Osteoblast (primary cell): ENCODE results near the gene DTNBP1. TPM values are rescaled to one million over a fixed set of nuclear protein-coding genes. Genes with fewer than 3 reads are reported as not detected.

Experiments
- DNase-seq: peaks from one replicate; pipeline ENCODE4 v3.0.0; 2011; ENCODE audit warnings: low spot score, mixed read lengths; ENCODE audit not compliant: insufficient read length; ENCODE audit errors: missing footprints
- H2AFZ ChIP-seq: 2 replicates; pipeline ENCODE4 v1.6.0; 2011; ENCODE audit warnings: mild to moderate bottlenecking, low read length
- H3K27ac ChIP-seq: 2 replicates; pipeline ENCODE4 v1.5.1; 2011; ENCODE audit warnings: mild to moderate bottlenecking, low read depth, low read length, moderate library complexity
- H3K27me3 ChIP-seq: 2 replicates; pipeline ENCODE4 v1.6.0; 2012; ENCODE audit warnings: mild to moderate bottlenecking, control low read depth, inconsistent platforms, low read length, moderate library complexity; ENCODE audit not compliant: insufficient read depth
- H3K36me3 ChIP-seq: 2 replicates; pipeline ENCODE4 v1.5.1; 2011; ENCODE audit warnings: mild to moderate bottlenecking, low read length, control low read depth, moderate library complexity; ENCODE audit not compliant: insufficient read depth
- H3K4me1 ChIP-seq: 2 replicates; pipeline ENCODE4 v1.5.1; 2011; ENCODE audit warnings: mild to moderate bottlenecking, low read length, control low read depth, moderate library complexity; ENCODE audit not compliant: insufficient read depth
- H3K4me2 ChIP-seq: 2 replicates; pipeline ENCODE4 v1.6.0; 2011; ENCODE audit warnings: mild to moderate bottlenecking, low read length; ENCODE audit not compliant: insufficient read depth
- H3K4me3 ChIP-seq: fragments of 200-600 bp; sonication (generic); 3 replicates; pipeline ENCODE4 v1.5.1; 2012; ENCODE audit warnings: mild to moderate bottlenecking, low read length, inconsistent platforms; ENCODE audit not compliant: insufficient read depth
- H3K79me2 ChIP-seq: 2 replicates; pipeline ENCODE4 v1.6.0; 2012; ENCODE audit warnings: mild to moderate bottlenecking, low read length, control low read depth, inconsistent platforms; ENCODE audit not compliant: insufficient read depth
- H3K9me3 ChIP-seq: 2 replicates; pipeline ENCODE4 v1.5.1; 2011; ENCODE audit warnings: low read depth, low read length, control low read depth
- H4K20me1 ChIP-seq: 2 replicates; pipeline ENCODE4 v1.6.0; 2012; ENCODE audit warnings: mild to moderate bottlenecking, low read length, control low read depth; ENCODE audit not compliant: insufficient read depth
- total RNA-seq: library from RNA; depleted of rRNA; stranded (reverse); fragments of >200 nt; gene quantifications from 2 replicates; pipeline ENCODE4 v1.2.3, GENCODE V29; 2012
- TF ChIP-seq, protein P1 (sequence below): IDR thresholded peaks from 2 replicates; pipeline ENCODE4 v1.5.1; 2011; ENCODE audit warnings: mild to moderate bottlenecking, low read depth, low read length, moderate library complexity; ENCODE audit errors: extremely low read depth

The DTNBP1 gene
- total RNA-seq, 1 donor = 5.8 TPM

- H2AFZ ChIP-seq = no peak overlapping the region
- H3K4me1 ChIP-seq = no peaks in the 10 kb centered on the region
- H3K79me2 ChIP-seq = no peaks in the 10 kb centered on the region
- no peaks in the 10 kb centered on the region for H3K27me3 ChIP-seq
- H3K9me3 ChIP-seq = no peaks in the 10 kb centered on the region
- DNase-seq = no peak
- H3K4me2 ChIP-seq = no peak overlapping the region
- no peak overlapping the region for H3K27ac ChIP-seq
- no peaks in the 10 kb centered on the region for H3K36me3 ChIP-seq
- no peaks in the 10 kb centered on the region for H4K20me1 ChIP-seq
- H3K4me3 ChIP-seq = no peak overlapping the region
- TF ChIP-seq, protein P1, sequence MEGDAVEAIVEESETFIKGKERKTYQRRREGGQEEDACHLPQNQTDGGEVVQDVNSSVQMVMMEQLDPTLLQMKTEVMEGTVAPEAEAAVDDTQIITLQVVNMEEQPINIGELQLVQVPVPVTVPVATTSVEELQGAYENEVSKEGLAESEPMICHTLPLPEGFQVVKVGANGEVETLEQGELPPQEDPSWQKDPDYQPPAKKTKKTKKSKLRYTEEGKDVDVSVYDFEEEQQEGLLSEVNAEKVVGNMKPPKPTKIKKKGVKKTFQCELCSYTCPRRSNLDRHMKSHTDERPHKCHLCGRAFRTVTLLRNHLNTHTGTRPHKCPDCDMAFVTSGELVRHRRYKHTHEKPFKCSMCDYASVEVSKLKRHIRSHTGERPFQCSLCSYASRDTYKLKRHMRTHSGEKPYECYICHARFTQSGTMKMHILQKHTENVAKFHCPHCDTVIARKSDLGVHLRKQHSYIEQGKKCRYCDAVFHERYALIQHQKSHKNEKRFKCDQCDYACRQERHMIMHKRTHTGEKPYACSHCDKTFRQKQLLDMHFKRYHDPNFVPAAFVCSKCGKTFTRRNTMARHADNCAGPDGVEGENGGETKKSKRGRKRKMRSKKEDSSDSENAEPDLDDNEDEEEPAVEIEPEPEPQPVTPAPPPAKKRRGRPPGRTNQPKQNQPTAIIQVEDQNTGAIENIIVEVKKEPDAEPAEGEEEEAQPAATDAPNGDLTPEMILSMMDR = no peak
These were observed 109.8 kb downstream of the DTNBP1 start for GRCh38 chr6:15553031-15553430.

DNA sequence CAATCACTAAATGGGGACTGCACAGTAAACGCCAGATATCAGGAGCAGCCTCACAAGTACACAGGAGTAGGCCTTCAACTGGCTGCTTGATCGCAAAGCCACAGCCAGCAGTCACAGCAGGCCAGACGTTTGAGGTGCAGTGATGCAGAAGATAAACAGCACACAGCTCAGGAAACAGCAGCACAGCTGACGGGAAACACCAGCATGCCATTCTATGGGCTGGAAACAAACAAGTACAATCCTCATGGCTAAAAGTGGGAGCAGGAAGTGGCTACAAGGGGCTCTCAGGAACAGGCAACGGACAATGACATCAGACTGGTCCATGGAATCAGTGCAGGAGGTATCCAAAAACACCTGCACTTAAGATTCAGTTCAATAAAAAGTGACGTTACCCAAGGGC, 111.0 kb downstream of the DTNBP1 start:
- Histone ChIP-seq H3K27ac (no peak overlapping the region), H3K4me2 (no peak overlapping the region), H2AFZ (no peak overlapping the region), H3K4me3 (no peak overlapping the region), H3K9me3 (no peaks in the 10 kb centered on the region), H3K79me2 (no peaks in the 10 kb centered on the region), H3K27me3 (no peaks in the 10 kb centered on the region), H4K20me1 (no peaks in the 10 kb centered on the region), H3K4me1 (no peaks in the 10 kb centered on the region), H3K36me3 (no peaks in the 10 kb centered on the region)
- TF ChIP-seq, protein P1 = no peak
- DNase-seq = no peak

GRCh38 chr6:15551262-15551661, 111.6 kb downstream of the DTNBP1 start:
- no peaks in the 10 kb centered on the region for H3K27me3 ChIP-seq
- H3K9me3 ChIP-seq = no peaks in the 10 kb centered on the region
- no peak overlapping the region for H3K4me3 ChIP-seq
- H3K4me1 ChIP-seq = no peaks in the 10 kb centered on the region
- H3K4me2 ChIP-seq = no peak overlapping the region
- no peak overlapping the region for H2AFZ ChIP-seq
- no peak for DNase-seq
- no peaks in the 10 kb centered on the region for H4K20me1 ChIP-seq
- TF ChIP-seq, protein P1 = no peak
- H3K79me2 ChIP-seq = no peaks in the 10 kb centered on the region
- no peak overlapping the region for H3K27ac ChIP-seq
- H3K36me3 ChIP-seq = no peaks in the 10 kb centered on the region

GRCh38 chr6:15550546-15551123, 112.2 kb downstream of the DTNBP1 start:
- Histone ChIP-seq H3K79me2 (no peaks in the 10 kb centered on the region), H2AFZ (no peak overlapping the region), H3K27me3 (no peaks in the 10 kb centered on the region), H3K9me3 (no peaks in the 10 kb centered on the region), H3K36me3 (no peaks in the 10 kb centered on the region), H3K27ac (no peak overlapping the region), H3K4me2 (no peak overlapping the region), H3K4me1 (no peaks in the 10 kb centered on the region), H3K4me3 (no peak overlapping the region), H4K20me1 (no peaks in the 10 kb centered on the region)
- DNase-seq = no peak
- TF ChIP-seq, protein P1 = no peak
